Measurements from ENCODE around the gene RUNX2.

RUNX2 gene

GRCh38 chr6:45635284-45635867, 307.2 kb downstream of the RUNX2 start:
- Histone ChIP-seq H2AK5ac (ENCODE audit: low read length) (no peak overlapping the region), H3K36me3 (ENCODE audit: control insufficient read depth in 1 of 2, insufficient read depth in 2 of 2, low read length in 2 of 2) (no peaks in the 10 kb centered on the region), H3K79me2 (ENCODE audit: control insufficient read depth, insufficient read depth, low read length, poor library complexity) (no peaks in the 10 kb centered on the region), H2BK5ac (ENCODE audit: low read depth, low read length, poor library complexity) (no peak overlapping the region), H3K14ac (ENCODE audit: low read length) (no peak overlapping the region), H4K12ac (ENCODE audit: low read depth, low read length) (no peak overlapping the region), H2BK12ac (ENCODE audit: low read length) (no peak overlapping the region), H2BK120ac (ENCODE audit: insufficient read depth, low read length, poor library complexity) (no peak overlapping the region), H3K18ac (ENCODE audit: low read length) (no peak overlapping the region), H3K4me1 (ENCODE audit: control insufficient read depth in 1 of 2, insufficient read depth in 2 of 2, low read length in 2 of 2) (peaks cover under 1 to 3% of the 10 kb centered on the region in 2 experiments), H4K8ac (ENCODE audit: low read depth, low read length) (no peak overlapping the region), H4K91ac (ENCODE audit: low read depth, low read length) (no peak overlapping the region), H3K9me3 (ENCODE audit: insufficient read depth, low read depth, low read length) (no peaks in the 10 kb centered on the region), H3K27ac (ENCODE audit: low read depth, low read length) (no peak overlapping the region), H3K9ac (ENCODE audit: low read length) (no peak overlapping the region), H3K4ac (ENCODE audit: low read depth, low read length) (no peak overlapping the region), H3K79me1 (ENCODE audit: low read length) (no peaks in the 10 kb centered on the region), H3K4me2 (ENCODE audit: low read length) (no peak overlapping the region), H2AFZ (ENCODE audit: insufficient read depth, low read length, poor library complexity) (no peak overlapping the region), H3K23ac (ENCODE audit: low read length) (no peak overlapping the region), H3K4me3 (ENCODE audit: low read depth, low read length) (no peak overlapping the region), H3K27me3 (ENCODE audit: insufficient read depth, low read length) (no peaks in the 10 kb centered on the region)
- no peak for DNase-seq
- WGBS (ENCODE audit: extremely low coverage, insufficient coverage, insufficient read length): no CpG with 5 or more reads among the region's 8 CpGs

- H2AFZ ChIP-seq (ENCODE audit: insufficient read depth, low read length, poor library complexity): no peak overlapping the region
- H3K9me3 ChIP-seq (ENCODE audit: insufficient read depth, low read depth, low read length): no peaks in the 10 kb centered on the region
- H3K23ac ChIP-seq (ENCODE audit: low read length): no peak overlapping the region
- no peaks in the 10 kb centered on the region for H3K27me3 ChIP-seq (ENCODE audit: insufficient read depth, low read length)
- peaks cover 5% of the 10 kb centered on the region for H3K79me1 ChIP-seq (ENCODE audit: low read length)
- no peak overlapping the region for H3K4ac ChIP-seq (ENCODE audit: low read depth, low read length)
- H3K18ac ChIP-seq (ENCODE audit: low read length): no peak overlapping the region
- H3K14ac ChIP-seq (ENCODE audit: low read length): no peak overlapping the region
- no peak for DNase-seq
- H3K4me3 ChIP-seq (ENCODE audit: low read depth, low read length): no peak overlapping the region
- H3K27ac ChIP-seq (ENCODE audit: low read depth, low read length): no peak overlapping the region
- H2AK5ac ChIP-seq (ENCODE audit: low read length): no peak overlapping the region
- WGBS (ENCODE audit: extremely low coverage, insufficient coverage, insufficient read length): no CpG with 5 or more reads among the region's 3 CpGs
- no peaks in the 10 kb centered on the region for H3K36me3 ChIP-seq (ENCODE audit: control insufficient read depth in 1 of 2, insufficient read depth in 2 of 2, low read length in 2 of 2)
- no peak overlapping the region for H3K4me2 ChIP-seq (ENCODE audit: low read length)
- peaks cover 8% of the 10 kb centered on the region in 2 experiments for H3K4me1 ChIP-seq (ENCODE audit: control insufficient read depth in 1 of 2, insufficient read depth in 2 of 2, low read length in 2 of 2)
- H3K9ac ChIP-seq (ENCODE audit: low read length): no peak overlapping the region
- H4K8ac ChIP-seq (ENCODE audit: low read depth, low read length): no peak overlapping the region
- no peaks in the 10 kb centered on the region for H3K79me2 ChIP-seq (ENCODE audit: control insufficient read depth, insufficient read depth, low read length, poor library complexity)
- no peak overlapping the region for H4K12ac ChIP-seq (ENCODE audit: low read depth, low read length)
- no peak overlapping the region for H2BK12ac ChIP-seq (ENCODE audit: low read length)
- no peak overlapping the region for H2BK5ac ChIP-seq (ENCODE audit: low read depth, low read length, poor library complexity)
- no peak overlapping the region for H4K91ac ChIP-seq (ENCODE audit: low read depth, low read length)
- no peak overlapping the region for H2BK120ac ChIP-seq (ENCODE audit: insufficient read depth, low read length, poor library complexity)
These were observed 308.9 kb downstream of the RUNX2 start for GRCh38 chr6:45637056-45637455.

- no peak for DNase-seq
- H3K4me1 ChIP-seq (ENCODE audit: control insufficient read depth in 1 of 2, insufficient read depth in 2 of 2, low read length in 2 of 2): peaks cover 8% of the 10 kb centered on the region in 2 experiments
- H4K8ac ChIP-seq (ENCODE audit: low read depth, low read length): no peak overlapping the region
- H3K14ac ChIP-seq (ENCODE audit: low read length): no peak overlapping the region
- no peak overlapping the region for H4K12ac ChIP-seq (ENCODE audit: low read depth, low read length)
- H3K9ac ChIP-seq (ENCODE audit: low read length): no peak overlapping the region
- H3K18ac ChIP-seq (ENCODE audit: low read length): no peak overlapping the region
- H2BK12ac ChIP-seq (ENCODE audit: low read length): no peak overlapping the region
- H3K36me3 ChIP-seq (ENCODE audit: control insufficient read depth in 1 of 2, insufficient read depth in 2 of 2, low read length in 2 of 2): no peaks in the 10 kb centered on the region
- no peak overlapping the region for H2AFZ ChIP-seq (ENCODE audit: insufficient read depth, low read length, poor library complexity)
- H3K79me1 ChIP-seq (ENCODE audit: low read length): peaks cover 5% of the 10 kb centered on the region
- no peaks in the 10 kb centered on the region for H3K27me3 ChIP-seq (ENCODE audit: insufficient read depth, low read length)
- no CpG with 5 or more reads among the region's 7 CpGs for WGBS (ENCODE audit: extremely low coverage, insufficient coverage, insufficient read length)
- no peak overlapping the region for H3K23ac ChIP-seq (ENCODE audit: low read length)
- no peak overlapping the region for H2BK5ac ChIP-seq (ENCODE audit: low read depth, low read length, poor library complexity)
- no peak overlapping the region for H2BK120ac ChIP-seq (ENCODE audit: insufficient read depth, low read length, poor library complexity)
- no peak overlapping the region for H3K4ac ChIP-seq (ENCODE audit: low read depth, low read length)
- no peak overlapping the region for H4K91ac ChIP-seq (ENCODE audit: low read depth, low read length)
- H2AK5ac ChIP-seq (ENCODE audit: low read length): no peak overlapping the region
- no peak overlapping the region for H3K4me2 ChIP-seq (ENCODE audit: low read length)
- no peak overlapping the region for H3K27ac ChIP-seq (ENCODE audit: low read depth, low read length)
- H3K4me3 ChIP-seq (ENCODE audit: low read depth, low read length): no peak overlapping the region
- no peaks in the 10 kb centered on the region for H3K9me3 ChIP-seq (ENCODE audit: insufficient read depth, low read depth, low read length)
- H3K79me2 ChIP-seq (ENCODE audit: control insufficient read depth, insufficient read depth, low read length, poor library complexity): no peaks in the 10 kb centered on the region
These were observed 309.6 kb downstream of the RUNX2 start for GRCh38 chr6:45637611-45638257.

- no peak overlapping the region for H3K4me2 ChIP-seq (ENCODE audit: low read length)
- H3K9ac ChIP-seq (ENCODE audit: low read length): no peak overlapping the region
- H3K23ac ChIP-seq (ENCODE audit: low read length): no peak overlapping the region
- no CpG with 5 or more reads among the region's 2 CpGs for WGBS (ENCODE audit: extremely low coverage, insufficient coverage, insufficient read length)
- peak; percentile 74 to 77 for DNase-seq
- H3K4me3 ChIP-seq (ENCODE audit: low read depth, low read length): no peak overlapping the region
- no peaks in the 10 kb centered on the region for H3K36me3 ChIP-seq (ENCODE audit: control insufficient read depth in 1 of 2, insufficient read depth in 2 of 2, low read length in 2 of 2)
- no peak overlapping the region for H3K14ac ChIP-seq (ENCODE audit: low read length)
- no peak overlapping the region for H2AK5ac ChIP-seq (ENCODE audit: low read length)
- H3K27ac ChIP-seq (ENCODE audit: low read depth, low read length): no peak overlapping the region
- no peaks in the 10 kb centered on the region for H3K79me2 ChIP-seq (ENCODE audit: control insufficient read depth, insufficient read depth, low read length, poor library complexity)
- no peak overlapping the region for H2AFZ ChIP-seq (ENCODE audit: insufficient read depth, low read length, poor library complexity)
- H3K4me1 ChIP-seq (ENCODE audit: control insufficient read depth in 1 of 2, insufficient read depth in 2 of 2, low read length in 2 of 2): peaks cover 13 to 15% of the 10 kb centered on the region in 2 experiments
- H2BK5ac ChIP-seq (ENCODE audit: low read depth, low read length, poor library complexity): no peak overlapping the region
- H3K4ac ChIP-seq (ENCODE audit: low read depth, low read length): no peak overlapping the region
- H3K27me3 ChIP-seq (ENCODE audit: insufficient read depth, low read length): no peaks in the 10 kb centered on the region
- H3K18ac ChIP-seq (ENCODE audit: low read length): no peak overlapping the region
- peaks cover 5% of the 10 kb centered on the region for H3K9me3 ChIP-seq (ENCODE audit: insufficient read depth, low read depth, low read length)
- no peak overlapping the region for H2BK12ac ChIP-seq (ENCODE audit: low read length)
- no peak overlapping the region for H4K91ac ChIP-seq (ENCODE audit: low read depth, low read length)
- H4K12ac ChIP-seq (ENCODE audit: low read depth, low read length): no peak overlapping the region
- peaks cover 6% of the 10 kb centered on the region for H3K79me1 ChIP-seq (ENCODE audit: low read length)
- no peak overlapping the region for H4K8ac ChIP-seq (ENCODE audit: low read depth, low read length)
- H2BK120ac ChIP-seq (ENCODE audit: insufficient read depth, low read length, poor library complexity): no peak overlapping the region
These were observed 312.0 kb downstream of the RUNX2 start for GRCh38 chr6:45640081-45640491.

Measured in trophoblast cell (in vitro differentiated cells and primary cell).